ENCODE data around the gene CASQ2.

DNA sequence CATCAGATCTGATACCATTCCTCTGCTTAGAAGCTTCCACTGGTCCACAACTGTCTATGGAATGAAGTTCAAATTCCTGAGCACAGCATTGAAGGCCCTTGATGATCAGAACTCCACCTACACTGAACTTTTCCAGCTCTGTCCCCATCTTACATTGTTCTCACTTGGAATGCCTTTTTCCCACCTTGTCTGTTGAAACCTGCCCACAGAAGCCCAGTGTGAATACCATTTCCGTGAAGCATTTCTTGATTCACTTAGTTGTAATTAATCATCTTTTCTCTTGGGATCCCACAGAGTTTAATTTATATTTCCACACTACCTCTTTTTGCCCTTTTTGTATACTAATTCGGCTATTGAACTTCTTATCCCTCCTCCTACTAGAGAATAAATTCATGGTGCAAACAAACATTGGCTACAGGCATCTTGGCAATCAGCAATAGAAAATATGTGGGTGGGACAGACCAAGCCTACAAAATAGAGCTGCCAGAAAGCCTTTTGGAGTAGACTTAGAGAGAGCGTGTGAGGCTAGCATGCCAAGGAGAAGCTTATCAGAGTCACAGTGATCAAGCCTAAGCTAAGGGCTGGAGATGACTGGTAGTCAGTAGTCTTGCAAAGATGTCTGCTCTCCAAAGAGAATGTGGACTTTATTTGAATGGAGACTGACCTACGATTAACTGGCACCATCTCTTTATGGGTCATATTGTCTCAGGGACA is 46.3 kb upstream of the CASQ2 start:
- TF ChIP-seq, protein P1, sequence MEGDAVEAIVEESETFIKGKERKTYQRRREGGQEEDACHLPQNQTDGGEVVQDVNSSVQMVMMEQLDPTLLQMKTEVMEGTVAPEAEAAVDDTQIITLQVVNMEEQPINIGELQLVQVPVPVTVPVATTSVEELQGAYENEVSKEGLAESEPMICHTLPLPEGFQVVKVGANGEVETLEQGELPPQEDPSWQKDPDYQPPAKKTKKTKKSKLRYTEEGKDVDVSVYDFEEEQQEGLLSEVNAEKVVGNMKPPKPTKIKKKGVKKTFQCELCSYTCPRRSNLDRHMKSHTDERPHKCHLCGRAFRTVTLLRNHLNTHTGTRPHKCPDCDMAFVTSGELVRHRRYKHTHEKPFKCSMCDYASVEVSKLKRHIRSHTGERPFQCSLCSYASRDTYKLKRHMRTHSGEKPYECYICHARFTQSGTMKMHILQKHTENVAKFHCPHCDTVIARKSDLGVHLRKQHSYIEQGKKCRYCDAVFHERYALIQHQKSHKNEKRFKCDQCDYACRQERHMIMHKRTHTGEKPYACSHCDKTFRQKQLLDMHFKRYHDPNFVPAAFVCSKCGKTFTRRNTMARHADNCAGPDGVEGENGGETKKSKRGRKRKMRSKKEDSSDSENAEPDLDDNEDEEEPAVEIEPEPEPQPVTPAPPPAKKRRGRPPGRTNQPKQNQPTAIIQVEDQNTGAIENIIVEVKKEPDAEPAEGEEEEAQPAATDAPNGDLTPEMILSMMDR (IDR thresholded peaks at IDR 0.05) = no peak
- no peak for TF ChIP-seq POLR2A (IDR thresholded peaks at IDR 0.05)

Measured in body of pancreas (tissue), 4 donors.